OCI-LY1 (cell line): ENCODE results near the gene FOSB.

ENCODE experiments used
- H2AFZ ChIP-seq: fragments of 200-600 bp; sonication (generic), shearing (Covaris generic); 2 replicates; pipeline ENCODE4 v1.6.0; 2014; ENCODE audit warnings: antibody characterized with exemption, mild to moderate bottlenecking, low read length
- H3F3A ChIP-seq: fragments of 200-600 bp; sonication (generic), shearing (Covaris generic); 2 replicates; pipeline ENCODE4 v1.6.0; 2014; ENCODE audit warnings: mild to moderate bottlenecking, antibody characterized with exemption, low read length, moderate library complexity; ENCODE audit not compliant: insufficient read depth
- H3K27ac ChIP-seq: fragments of 200-600 bp; sonication (generic); 2 replicates; pipeline ENCODE4 v1.5.1; 2014; ENCODE audit warnings: low read length, mixed run types, mild to moderate bottlenecking, low read depth; ENCODE audit not compliant: poor library complexity, severe bottlenecking
- H3K27me3 ChIP-seq: fragments of 200-600 bp; sonication (generic); 2 replicates; pipeline ENCODE4 v1.6.0; 2014; ENCODE audit warnings: antibody characterized with exemption, mild to moderate bottlenecking, low read length, moderate library complexity; ENCODE audit not compliant: insufficient read depth
- H3K36me3 ChIP-seq: fragments of 200-600 bp; sonication (generic); 2 replicates; pipeline ENCODE4 v1.6.1; 2014; ENCODE audit warnings: mild to moderate bottlenecking, antibody characterized with exemption, low read length, moderate library complexity, mixed read lengths; ENCODE audit not compliant: insufficient read depth
- H3K4me1 ChIP-seq: fragments of 200-600 bp; sonication (generic); 2 replicates; pipeline ENCODE4 v1.5.1; 2014; ENCODE audit warnings: mild to moderate bottlenecking, low read length, moderate library complexity; ENCODE audit not compliant: insufficient read depth, severe bottlenecking
- H3K4me2 ChIP-seq: fragments of 200-600 bp; sonication (generic), shearing (Covaris generic); 2 replicates; pipeline ENCODE4 v1.6.1; 2014; ENCODE audit warnings: low read length
- H3K4me3 ChIP-seq: fragments of 200-600 bp; sonication (generic); 2 replicates; pipeline ENCODE4 v1.5.1; 2014; ENCODE audit warnings: low read length, low read depth, mild to moderate bottlenecking, mixed read lengths; ENCODE audit not compliant: poor library complexity, severe bottlenecking
- H3K79me2 ChIP-seq: fragments of 200-600 bp; shearing (Covaris generic); 2 replicates; pipeline ENCODE4 v1.6.1; 2016; ENCODE audit warnings: mixed run types, low read length, mixed read lengths; ENCODE audit not compliant: insufficient read depth
- H3K9ac ChIP-seq: fragments of 200-600 bp; sonication (generic), shearing (Covaris generic); 2 replicates; pipeline ENCODE4 v1.6.1; 2014; ENCODE audit warnings: mild to moderate bottlenecking, low read length, mixed read lengths
- H3K9me2 ChIP-seq: fragments of 200-600 bp; sonication (generic), shearing (Covaris generic); 2 replicates; pipeline ENCODE4 v1.6.1; 2014; ENCODE audit warnings: low read depth, mild to moderate bottlenecking, low read length, mixed read lengths
- H3K9me3 ChIP-seq: fragments of 200-600 bp; shearing (Covaris generic); 2 replicates; pipeline ENCODE4 v1.6.1; 2014; ENCODE audit warnings: low read length, mixed read lengths
- H4K20me1 ChIP-seq: fragments of 200-600 bp; sonication (generic), shearing (Covaris generic); 2 replicates; pipeline ENCODE4 v1.6.0; 2016; ENCODE audit warnings: mild to moderate bottlenecking, low read length; ENCODE audit not compliant: insufficient read depth
- CTCF ChIP-seq: fragments of 200-600 bp; sonication (generic), shearing (Covaris generic); IDR thresholded peaks from 2 replicates; pipeline ENCODE4 v1.5.1; 2017; ENCODE audit warnings: mild to moderate bottlenecking, antibody characterized with exemption, low read length, moderate library complexity, mixed read lengths
- EZH2 ChIP-seq: fragments of 200-600 bp; sonication (generic), shearing (Covaris generic); IDR thresholded peaks from 2 replicates; pipeline ENCODE4 v1.8.0; 2017; ENCODE audit warnings: borderline replicate concordance, mixed run types, mild to moderate bottlenecking, antibody characterized with exemption, low read length, moderate library complexity, mixed read lengths

Gene FOSB

GRCh38 chr19:45483033-45483432, 15.2 kb downstream of the FOSB start:
- H4K20me1 ChIP-seq, result no peaks in the 10 kb centered on the region
- H3K4me1 ChIP-seq, result peaks cover 15% of the 10 kb centered on the region
- H3K4me2 ChIP-seq, result no peak overlapping the region
- H3K79me2 ChIP-seq, result no peaks in the 10 kb centered on the region
- H3K9ac ChIP-seq, result no peak overlapping the region
- no peaks in the 10 kb centered on the region for H3F3A ChIP-seq
- no peaks in the 10 kb centered on the region for H3K27me3 ChIP-seq
- no peaks in the 10 kb centered on the region for H3K9me3 ChIP-seq
- H3K4me3 ChIP-seq, result no peak overlapping the region
- no peaks in the 10 kb centered on the region for H3K9me2 ChIP-seq
- H3K27ac ChIP-seq, result no peak overlapping the region
- no peak for TF ChIP-seq EZH2
- TF ChIP-seq CTCF, result no peak
- H2AFZ ChIP-seq, result no peak overlapping the region
- no peaks in the 10 kb centered on the region for H3K36me3 ChIP-seq

- Histone ChIP-seq H3K4me3 (no peak overlapping the region), H3K36me3 (no peaks in the 10 kb centered on the region), H3K79me2 (no peaks in the 10 kb centered on the region), H3F3A (no peaks in the 10 kb centered on the region), H3K27me3 (no peaks in the 10 kb centered on the region), H3K9me3 (no peaks in the 10 kb centered on the region), H2AFZ (no peak overlapping the region), H3K27ac (no peak overlapping the region), H3K9ac (no peak overlapping the region), H4K20me1 (no peaks in the 10 kb centered on the region), H3K4me1 (peaks cover 8% of the 10 kb centered on the region), H3K9me2 (no peaks in the 10 kb centered on the region), H3K4me2 (no peak overlapping the region)
- TF ChIP-seq CTCF (no peak), EZH2 (no peak)
Observed at GRCh38 chr19:45484273-45484945, 16.6 kb downstream of the FOSB start.

GRCh38 chr19:45485305-45486077, 17.7 kb downstream of the FOSB start:
- Histone ChIP-seq H3K9ac (peak overlapping the region; percentile 71), H2AFZ (0 out of 2 replicates have a peak overlapping the region, but pooled peaks have one; percentile 26), H3F3A (no peaks in the 10 kb centered on the region), H3K4me3 (peak overlapping the region; percentile 67), H3K27me3 (no peaks in the 10 kb centered on the region), H3K36me3 (no peaks in the 10 kb centered on the region), H3K9me2 (no peaks in the 10 kb centered on the region), H3K4me1 (peaks cover 7% of the 10 kb centered on the region), H3K79me2 (no peaks in the 10 kb centered on the region), H3K9me3 (no peaks in the 10 kb centered on the region), H3K27ac (no peak overlapping the region), H4K20me1 (no peaks in the 10 kb centered on the region), H3K4me2 (peak overlapping the region; percentile 74)
- TF ChIP-seq EZH2 (no peak), CTCF (peak; percentile 63)
